ENCODE data around the gene POLR1H.

Gene POLR1H

DNA sequence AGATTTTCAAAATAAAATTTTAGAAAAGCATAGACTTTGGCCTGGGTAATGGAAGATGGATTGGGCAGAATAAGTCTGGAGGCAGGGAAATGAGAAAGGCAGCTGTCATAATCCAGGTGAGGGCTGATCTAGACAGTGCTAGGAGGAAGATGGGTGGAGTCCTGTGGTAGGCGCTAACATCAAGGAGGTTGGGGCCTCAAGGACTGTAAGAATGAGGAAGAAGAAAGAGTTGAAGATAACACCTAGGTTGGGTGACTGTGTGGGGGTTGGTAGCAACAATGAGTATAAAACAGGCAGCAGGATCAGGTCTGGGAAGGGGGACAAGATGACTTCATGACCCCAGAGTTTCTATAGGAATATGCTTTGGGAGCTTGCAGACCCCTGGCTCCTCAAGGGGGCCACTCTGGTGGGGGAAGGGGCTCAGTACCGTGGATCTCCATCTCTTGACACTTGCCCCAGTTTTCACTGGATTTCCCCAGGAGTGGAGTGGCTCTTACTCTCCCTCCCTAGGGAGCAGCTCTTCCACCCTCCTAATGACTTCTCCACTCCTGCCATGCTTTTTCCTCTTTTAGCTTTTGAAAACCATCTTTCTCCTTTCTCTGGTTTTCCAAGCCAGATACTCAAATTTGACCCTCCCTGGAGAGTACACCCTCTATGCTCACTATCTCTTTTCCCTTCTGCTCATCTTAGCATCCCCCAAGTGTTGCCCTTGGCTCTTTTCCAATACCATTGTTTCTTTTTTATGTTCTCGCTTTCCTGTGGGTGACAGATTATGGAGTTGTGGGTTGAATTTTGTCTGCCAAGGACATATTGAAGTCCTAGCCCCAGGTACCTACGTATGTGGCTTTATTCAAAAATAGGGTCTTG lies 37.1 kb downstream of the POLR1H start:
- no peak for DNase-seq

GRCh38 chr6:30100154-30100553 lies 39.1 kb downstream of the POLR1H start:
- no peak for DNase-seq

- DNase-seq, result no peak
Observed at GRCh38 chr6:30100585-30101443, 39.7 kb downstream of the POLR1H start.

DNA sequence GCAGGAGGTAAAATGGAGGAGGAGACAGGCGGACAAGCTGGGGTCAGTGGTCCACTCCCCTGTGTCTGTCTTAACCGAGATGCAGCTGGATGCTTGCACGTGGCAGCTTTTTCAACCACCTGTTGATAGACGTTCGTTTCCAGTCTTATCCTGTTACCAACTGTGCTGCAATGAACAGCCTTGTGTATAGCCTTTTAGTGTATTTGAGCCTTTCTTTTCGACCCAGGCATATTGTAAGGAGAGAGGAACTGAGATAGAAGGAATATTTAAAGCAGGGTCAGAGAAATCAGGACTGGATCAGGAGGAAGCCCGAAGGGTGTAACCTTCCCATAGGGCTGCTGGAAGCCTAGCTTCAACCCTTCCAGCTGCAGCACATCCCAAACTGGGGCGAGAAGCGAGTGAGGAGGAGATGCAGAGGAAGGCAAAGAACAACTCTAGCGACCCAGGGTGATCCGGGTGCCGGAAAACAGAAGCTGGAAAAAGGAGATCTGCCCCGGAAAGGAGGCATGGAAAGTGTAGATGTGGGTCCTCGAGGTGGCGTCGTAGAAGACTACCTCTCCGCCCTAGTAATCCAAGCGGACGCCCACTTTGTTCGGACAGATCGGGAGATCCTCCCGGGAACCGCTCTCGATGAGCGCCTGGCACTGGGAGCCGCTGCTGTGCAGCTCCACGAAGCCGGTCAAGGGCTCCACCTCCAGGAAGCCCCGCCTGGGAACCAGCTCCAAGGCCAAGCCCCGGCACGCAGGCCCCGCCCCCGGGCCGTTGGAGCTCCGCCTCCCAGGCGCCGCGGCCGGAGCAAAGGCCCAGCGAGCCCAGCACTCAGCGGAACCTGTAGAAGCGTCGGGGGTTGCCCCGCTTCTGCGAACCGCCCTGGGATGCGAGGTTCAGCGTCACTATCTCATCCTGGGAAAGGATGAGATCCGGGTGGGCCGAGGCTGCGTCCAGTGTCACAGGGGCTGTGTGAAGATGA lies 40.7 kb downstream of the POLR1H start:
- peak; percentile 45 for DNase-seq

- DNase-seq, result no peak
Observed at GRCh38 chr6:30102414-30102969, 41.4 kb downstream of the POLR1H start.

- peak; percentile 62 for DNase-seq
Observed at GRCh38 chr6:30102970-30103871, 42.2 kb downstream of the POLR1H start.

GRCh38 chr6:30103872-30104179 lies 42.8 kb downstream of the POLR1H start:
- no peak for DNase-seq

- no peak for DNase-seq
Observed at GRCh38 chr6:30104661-30105060, 43.6 kb downstream of the POLR1H start.

GRCh38 chr6:30111266-30111856 lies 50.3 kb downstream of the POLR1H start:
- DNase-seq, result no peak

DNA sequence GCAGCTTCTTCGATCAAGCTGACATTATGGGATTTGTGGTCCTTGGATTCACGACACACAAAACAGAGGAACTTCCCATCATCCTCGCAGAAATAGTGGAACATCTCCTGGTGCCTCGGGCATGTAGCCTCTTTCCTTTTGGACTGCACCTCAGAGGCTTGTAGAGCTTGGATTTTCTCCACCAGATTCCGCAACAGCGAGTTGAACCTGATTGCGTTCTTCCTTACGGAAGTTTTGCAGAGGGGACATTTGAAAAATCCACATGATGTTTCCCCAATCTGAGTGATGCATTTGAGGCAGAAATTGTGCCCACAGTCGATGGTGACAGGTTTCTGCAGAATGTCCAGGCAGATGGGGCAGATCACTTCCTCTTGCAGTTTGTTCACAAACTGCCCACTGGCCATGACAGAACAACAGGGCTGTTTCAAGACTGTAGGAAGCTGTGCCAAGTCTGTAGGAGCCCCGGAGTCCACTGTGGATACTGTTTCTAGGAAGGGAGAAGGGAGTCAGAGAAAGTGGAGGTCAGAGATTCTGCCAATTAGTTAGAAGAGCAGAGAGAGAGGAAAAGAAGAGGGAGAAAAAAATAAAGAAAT lies 51.4 kb downstream of the POLR1H start:
- no peak for DNase-seq

GRCh38 chr6:30113003-30113759 lies 52.1 kb downstream of the POLR1H start, which contains the start of gene TRIM31:
TRIM31 (minus strand) TSS chr6:30113090; CDS start chr6:30112805, 285 bp downstream.
- DNase-seq, result no peak

DNA sequence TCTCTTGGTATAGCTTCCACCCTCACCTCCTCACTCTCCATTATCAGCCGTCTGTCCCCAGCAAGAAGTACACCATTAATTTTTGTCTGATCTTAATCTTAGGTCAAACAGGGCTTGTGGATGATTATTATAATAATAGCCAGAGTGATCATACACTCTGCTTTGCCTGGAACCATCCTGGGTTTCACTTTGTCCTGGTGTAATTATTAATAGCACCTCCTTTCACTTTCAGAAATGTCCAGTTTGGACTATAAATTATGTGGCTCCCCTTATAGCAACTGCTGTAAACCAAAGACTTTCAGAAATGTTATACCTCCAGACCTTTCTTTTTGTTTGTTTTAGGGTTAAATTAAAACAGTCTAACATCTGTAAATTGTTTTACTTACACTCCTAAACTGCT lies 52.8 kb downstream of the POLR1H start:
- no peak for DNase-seq

Data from DMS 273 treated with DMSO at 0.1 percent for 48 hours (cell line).